ENCODE results near the gene SGMS1. TPM values are rescaled to one million over a fixed set of nuclear protein-coding genes. Genes with fewer than 3 reads are reported as not detected.

SGMS1 gene
- total RNA-seq, 1 donor from 2014 or later: 25.6 TPM

DNA sequence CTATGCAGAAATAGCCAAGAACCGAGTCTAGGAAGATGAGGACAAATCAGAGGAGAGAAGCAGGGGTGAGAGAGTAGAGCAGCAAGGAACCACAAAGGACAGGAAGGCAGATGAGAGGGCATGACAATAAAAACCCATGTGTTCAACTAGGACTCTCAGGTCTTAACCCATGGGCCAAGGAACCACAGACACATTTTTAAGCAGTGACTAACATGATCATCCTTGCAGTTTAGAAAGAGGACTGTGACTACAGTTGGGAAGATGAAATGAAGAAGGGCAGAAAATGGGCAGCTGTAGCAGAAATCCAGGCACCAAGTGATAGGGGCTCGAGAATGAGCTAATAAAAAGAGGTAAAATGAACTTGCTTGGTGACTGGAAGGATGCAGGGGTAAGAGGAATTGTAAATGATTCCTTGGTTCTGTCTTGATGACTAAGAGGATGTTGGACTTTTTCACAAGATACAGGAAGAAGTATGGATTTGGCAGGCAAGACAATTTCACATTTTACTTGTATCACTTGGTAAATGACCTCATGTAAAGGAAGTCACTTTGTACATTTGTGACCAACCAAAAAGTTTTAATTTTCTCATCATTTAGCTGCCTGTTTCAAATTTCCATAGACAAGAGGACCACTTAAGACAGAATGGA is 22.8 kb downstream of the SGMS1 start:
- Histone ChIP-seq H3K4me2 (ENCODE audit: low read length) (peak overlapping the region; percentile 10), H2AFZ (ENCODE audit: low read depth, low read length) (no peak overlapping the region), H3K27ac (ENCODE audit: low read depth, low read length) (no peak overlapping the region), H3K9me3 (ENCODE audit: insufficient read depth, low read depth, low read length) (no peaks in the 10 kb centered on the region), H3K79me2 (ENCODE audit: insufficient read depth, low read length) (no peaks in the 10 kb centered on the region), H3K4me3 (ENCODE audit: insufficient read depth, low read depth, low read length) (no peak overlapping the region), H3K9ac (ENCODE audit: low read length) (no peak overlapping the region), H3K36me3 (ENCODE audit: insufficient read depth, low read length) (no peaks in the 10 kb centered on the region), H3K4me1 (ENCODE audit: insufficient read depth, low read length) (peaks cover 36% of the 10 kb centered on the region), H3K27me3 (ENCODE audit: insufficient read depth, low read length) (no peaks in the 10 kb centered on the region), H4K20me1 (ENCODE audit: insufficient read depth, low read length) (peaks cover 47% of the 10 kb centered on the region)
- H3K4me3 Mint-ChIP-seq (ENCODE audit: unreplicated experiment): peak overlapping the region; percentile 2
- H3K9me3 Mint-ChIP-seq (ENCODE audit: unreplicated experiment): no peaks in the 10 kb centered on the region
- H3K27me3 Mint-ChIP-seq (ENCODE audit: low read depth, unreplicated experiment): no peaks in the 10 kb centered on the region
- TF ChIP-seq, protein P1, sequence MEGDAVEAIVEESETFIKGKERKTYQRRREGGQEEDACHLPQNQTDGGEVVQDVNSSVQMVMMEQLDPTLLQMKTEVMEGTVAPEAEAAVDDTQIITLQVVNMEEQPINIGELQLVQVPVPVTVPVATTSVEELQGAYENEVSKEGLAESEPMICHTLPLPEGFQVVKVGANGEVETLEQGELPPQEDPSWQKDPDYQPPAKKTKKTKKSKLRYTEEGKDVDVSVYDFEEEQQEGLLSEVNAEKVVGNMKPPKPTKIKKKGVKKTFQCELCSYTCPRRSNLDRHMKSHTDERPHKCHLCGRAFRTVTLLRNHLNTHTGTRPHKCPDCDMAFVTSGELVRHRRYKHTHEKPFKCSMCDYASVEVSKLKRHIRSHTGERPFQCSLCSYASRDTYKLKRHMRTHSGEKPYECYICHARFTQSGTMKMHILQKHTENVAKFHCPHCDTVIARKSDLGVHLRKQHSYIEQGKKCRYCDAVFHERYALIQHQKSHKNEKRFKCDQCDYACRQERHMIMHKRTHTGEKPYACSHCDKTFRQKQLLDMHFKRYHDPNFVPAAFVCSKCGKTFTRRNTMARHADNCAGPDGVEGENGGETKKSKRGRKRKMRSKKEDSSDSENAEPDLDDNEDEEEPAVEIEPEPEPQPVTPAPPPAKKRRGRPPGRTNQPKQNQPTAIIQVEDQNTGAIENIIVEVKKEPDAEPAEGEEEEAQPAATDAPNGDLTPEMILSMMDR (IDR thresholded peaks at IDR 0.05; ENCODE audit: insufficient read depth, low read depth, low read length): no peak
- TF ChIP-seq EZH2 (IDR thresholded peaks at IDR 0.05; ENCODE audit: insufficient read depth, low read length): no peak
- DNase-seq (ENCODE audit: low read depth) (no peak), FAIRE-seq (no peak)
- peak overlapping the region; percentile 87 for H3K27ac Mint-ChIP-seq (ENCODE audit: unreplicated experiment)
- peaks cover 51% of the 10 kb centered on the region for H3K4me1 Mint-ChIP-seq (ENCODE audit: low read depth, unreplicated experiment)
- no peaks in the 10 kb centered on the region for H3K36me3 Mint-ChIP-seq (ENCODE audit: low read depth, unreplicated experiment)

DNA sequence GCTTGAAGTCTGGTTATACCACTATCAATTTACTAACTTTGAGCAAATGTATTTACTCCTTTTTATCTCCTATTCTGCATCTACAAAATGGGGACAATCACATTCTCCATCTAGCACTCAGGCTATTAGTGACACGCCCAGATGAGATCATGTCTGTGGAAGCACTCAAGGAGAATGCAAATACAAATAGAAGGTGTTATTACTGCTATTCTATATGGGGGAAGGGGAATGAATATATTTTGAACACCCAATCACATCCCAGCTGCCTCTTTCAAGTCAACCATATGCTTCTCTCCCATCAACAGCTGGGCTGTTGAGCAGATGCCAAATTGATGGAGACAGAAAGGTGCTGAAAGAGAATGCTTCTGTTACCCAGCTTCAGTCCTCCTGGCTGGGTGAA is 23.5 kb downstream of the SGMS1 start:
- Histone ChIP-seq H3K4me2 (ENCODE audit: low read length) (no peak overlapping the region), H3K9ac (ENCODE audit: low read length) (no peak overlapping the region), H4K20me1 (ENCODE audit: insufficient read depth, low read length) (peaks cover 46% of the 10 kb centered on the region), H3K27ac (ENCODE audit: low read depth, low read length) (no peak overlapping the region), H3K4me1 (ENCODE audit: insufficient read depth, low read length) (peaks cover 30% of the 10 kb centered on the region), H3K27me3 (ENCODE audit: insufficient read depth, low read length) (no peaks in the 10 kb centered on the region), H2AFZ (ENCODE audit: low read depth, low read length) (no peak overlapping the region), H3K4me3 (ENCODE audit: insufficient read depth, low read depth, low read length) (no peak overlapping the region), H3K79me2 (ENCODE audit: insufficient read depth, low read length) (no peaks in the 10 kb centered on the region), H3K9me3 (ENCODE audit: insufficient read depth, low read depth, low read length) (no peaks in the 10 kb centered on the region), H3K36me3 (ENCODE audit: insufficient read depth, low read length) (no peaks in the 10 kb centered on the region)
- DNase-seq (ENCODE audit: low read depth) (no peak), FAIRE-seq (no peak)
- TF ChIP-seq, protein P1 (IDR thresholded peaks at IDR 0.05; ENCODE audit: insufficient read depth, low read depth, low read length): no peak
- TF ChIP-seq EZH2 (IDR thresholded peaks at IDR 0.05; ENCODE audit: insufficient read depth, low read length): no peak
- Mint-ChIP-seq H3K9me3 (ENCODE audit: unreplicated experiment) (no peaks in the 10 kb centered on the region), H3K4me1 (ENCODE audit: low read depth, unreplicated experiment) (peaks cover 47% of the 10 kb centered on the region), H3K4me3 (ENCODE audit: unreplicated experiment) (no peak overlapping the region), H3K36me3 (ENCODE audit: low read depth, unreplicated experiment) (no peaks in the 10 kb centered on the region), H3K27ac (ENCODE audit: unreplicated experiment) (peak overlapping the region; percentile 35), H3K27me3 (ENCODE audit: low read depth, unreplicated experiment) (no peaks in the 10 kb centered on the region)

DNA sequence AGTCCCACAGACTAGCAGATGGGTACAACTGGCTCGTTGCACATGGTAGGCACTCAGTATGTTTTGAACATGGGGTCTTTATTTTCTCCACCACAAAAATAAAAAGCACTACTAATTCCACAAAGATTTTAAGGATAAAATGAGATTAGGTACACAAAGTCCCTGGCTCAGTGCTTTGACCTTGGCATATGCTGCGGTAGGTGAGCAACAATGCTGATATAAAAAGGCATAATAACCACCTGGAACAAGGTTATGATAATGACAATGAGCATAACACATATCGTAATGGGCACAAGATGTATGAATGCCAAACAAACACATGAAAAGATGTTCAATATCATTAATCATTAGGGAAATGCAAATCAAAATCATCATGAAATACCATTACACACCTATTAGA is 26.9 kb downstream of the SGMS1 start:
- Histone ChIP-seq H2AFZ (ENCODE audit: low read depth, low read length) (no peak overlapping the region), H3K9me3 (ENCODE audit: insufficient read depth, low read depth, low read length) (no peaks in the 10 kb centered on the region), H3K4me1 (ENCODE audit: insufficient read depth, low read length) (peaks cover 18% of the 10 kb centered on the region), H3K36me3 (ENCODE audit: insufficient read depth, low read length) (no peaks in the 10 kb centered on the region), H3K4me3 (ENCODE audit: insufficient read depth, low read depth, low read length) (no peak overlapping the region), H3K27ac (ENCODE audit: low read depth, low read length) (no peak overlapping the region), H4K20me1 (ENCODE audit: insufficient read depth, low read length) (peaks cover 39% of the 10 kb centered on the region), H3K79me2 (ENCODE audit: insufficient read depth, low read length) (no peaks in the 10 kb centered on the region), H3K4me2 (ENCODE audit: low read length) (no peak overlapping the region), H3K27me3 (ENCODE audit: insufficient read depth, low read length) (no peaks in the 10 kb centered on the region), H3K9ac (ENCODE audit: low read length) (no peak overlapping the region)
- FAIRE-seq: no peak
- no peaks in the 10 kb centered on the region for H3K36me3 Mint-ChIP-seq (ENCODE audit: low read depth, unreplicated experiment)
- no peaks in the 10 kb centered on the region for H3K9me3 Mint-ChIP-seq (ENCODE audit: unreplicated experiment)
- no peak overlapping the region for H3K4me3 Mint-ChIP-seq (ENCODE audit: unreplicated experiment)
- H3K4me1 Mint-ChIP-seq (ENCODE audit: low read depth, unreplicated experiment): peaks cover 36% of the 10 kb centered on the region
- no peak for DNase-seq (ENCODE audit: low read depth)
- H3K27ac Mint-ChIP-seq (ENCODE audit: unreplicated experiment): no peak overlapping the region
- TF ChIP-seq, protein P1 (IDR thresholded peaks at IDR 0.05; ENCODE audit: insufficient read depth, low read depth, low read length): no peak
- TF ChIP-seq EZH2 (IDR thresholded peaks at IDR 0.05; ENCODE audit: insufficient read depth, low read length): no peak
- H3K27me3 Mint-ChIP-seq (ENCODE audit: low read depth, unreplicated experiment): no peaks in the 10 kb centered on the region
